Activated CD4-positive, alpha-beta T cell treated with anti-CD3 and anti-CD28 coated beads, Interleukin-2, amount 50 U/mL, for 4 hours (primary cell): ENCODE data around the gene DOCK11.
"Not testable (repeated sequence)": the region's sequence is repeated elsewhere in the genome, so short reads cannot be mapped to it uniquely, and the experiment has no call there.

ENCODE experiments used
- DNase-seq, 2 experiments: peaks; one replicate each; pipeline ENCODE4 v3.0.0-alpha.2; 2020

Gene DOCK11

DNA sequence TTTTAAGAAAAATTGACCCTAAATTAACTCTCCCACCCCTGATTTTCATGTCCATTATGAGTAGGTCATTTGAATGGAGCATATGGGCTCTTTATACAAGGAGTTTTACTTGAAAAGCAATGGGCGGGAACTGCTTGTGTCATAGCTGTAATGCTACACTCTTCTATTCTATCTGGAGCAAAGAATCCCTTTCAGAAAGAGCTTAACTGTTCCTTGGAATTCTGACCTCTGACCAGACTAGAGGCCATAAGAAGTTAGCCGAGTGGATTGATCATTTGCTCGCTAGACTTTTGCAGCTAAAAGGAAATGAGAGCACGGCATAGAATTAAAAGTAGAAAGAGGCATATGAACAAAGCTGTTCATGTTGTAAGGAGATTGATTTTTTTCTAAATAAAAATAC lies 79.1 kb downstream of the DOCK11 start:
- no peak for DNase-seq

- no peak for DNase-seq
Observed at GRCh38 chrX:118577041-118577440, 81.4 kb downstream of the DOCK11 start.

DNA sequence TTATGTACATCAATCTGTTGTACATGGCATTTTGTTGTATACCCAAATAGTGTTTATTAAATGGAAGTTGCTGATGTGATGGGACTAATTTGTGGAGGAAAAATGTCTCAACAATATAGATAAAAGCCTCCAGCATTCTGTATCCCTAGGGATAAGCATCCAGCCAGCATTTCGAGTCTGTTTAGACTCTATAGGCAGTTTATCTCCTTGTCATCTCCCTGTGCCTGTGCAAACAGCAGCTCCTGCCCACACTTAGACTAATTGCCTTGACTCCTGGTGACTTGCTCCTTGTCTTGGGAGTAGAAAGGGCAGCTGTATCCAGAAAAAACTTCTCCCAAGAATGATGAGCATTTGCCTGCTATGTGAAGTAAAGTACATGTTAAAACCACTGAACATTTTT lies 83.8 kb downstream of the DOCK11 start:
- DNase-seq, result no peak

DNA sequence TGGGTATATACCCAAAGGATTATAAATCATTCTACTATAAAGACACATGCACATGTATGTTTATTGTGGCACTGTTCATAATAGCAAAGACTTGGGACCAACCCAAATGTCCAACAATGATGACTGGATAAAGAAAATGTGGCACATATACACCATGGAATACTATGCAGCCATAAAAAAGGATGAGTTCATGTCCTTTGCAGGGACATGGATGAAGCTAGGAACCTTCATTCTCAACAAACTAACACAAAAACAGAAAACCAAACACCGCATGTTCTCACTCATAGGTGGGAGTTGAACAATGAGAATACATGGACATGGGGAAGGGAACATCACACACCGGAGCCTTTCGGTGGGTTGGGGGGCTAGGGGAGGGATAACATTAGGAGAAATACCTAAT lies 87.3 kb downstream of the DOCK11 start:
- DNase-seq, result not testable (repeated sequence)

DNA sequence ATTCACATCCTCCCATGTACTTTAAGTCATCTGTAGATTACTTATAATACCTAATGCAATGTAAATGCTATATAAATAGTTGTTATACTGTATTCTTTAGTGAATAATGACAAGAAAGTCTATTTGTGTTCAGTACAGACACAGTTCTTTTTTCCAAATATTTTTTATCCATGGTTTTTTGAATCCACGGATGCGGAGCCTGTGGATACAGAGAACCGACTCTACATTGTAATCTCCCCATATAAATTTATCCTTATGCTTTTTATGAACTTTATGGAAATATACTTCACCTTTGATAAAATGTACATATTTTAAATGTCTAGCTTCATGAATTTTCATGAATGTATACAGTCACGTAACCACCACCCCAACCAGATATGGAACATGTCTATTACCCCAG lies 88.2 kb downstream of the DOCK11 start:
- no peak for DNase-seq

GRCh38 chrX:118585296-118585695 lies 89.7 kb downstream of the DOCK11 start:
- DNase-seq, result no peak

DNA sequence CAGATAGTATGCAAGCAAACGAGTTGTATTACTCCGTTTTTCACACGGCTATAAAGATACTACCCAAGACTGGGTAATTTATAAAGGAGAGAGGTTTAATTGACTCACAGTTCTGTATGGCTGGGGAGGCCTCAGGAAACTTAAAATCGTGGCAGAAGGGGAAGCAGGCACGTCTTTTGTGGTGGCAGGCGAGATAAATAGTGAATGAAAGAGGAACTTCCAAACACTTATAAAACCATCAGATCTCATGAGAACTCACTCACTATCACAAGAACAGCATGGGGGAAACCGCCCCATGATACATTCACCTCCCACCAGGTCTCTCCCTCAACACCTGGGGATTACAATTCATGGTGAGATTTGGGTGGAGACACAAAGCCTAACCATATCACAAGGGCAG lies 90.6 kb downstream of the DOCK11 start:
- not testable (repeated sequence) for DNase-seq

GRCh38 chrX:118588715-118589114 lies 93.1 kb downstream of the DOCK11 start:
- DNase-seq, result no peak

GRCh38 chrX:118589227-118589626 lies 93.6 kb downstream of the DOCK11 start:
- DNase-seq, result no peak

DNA sequence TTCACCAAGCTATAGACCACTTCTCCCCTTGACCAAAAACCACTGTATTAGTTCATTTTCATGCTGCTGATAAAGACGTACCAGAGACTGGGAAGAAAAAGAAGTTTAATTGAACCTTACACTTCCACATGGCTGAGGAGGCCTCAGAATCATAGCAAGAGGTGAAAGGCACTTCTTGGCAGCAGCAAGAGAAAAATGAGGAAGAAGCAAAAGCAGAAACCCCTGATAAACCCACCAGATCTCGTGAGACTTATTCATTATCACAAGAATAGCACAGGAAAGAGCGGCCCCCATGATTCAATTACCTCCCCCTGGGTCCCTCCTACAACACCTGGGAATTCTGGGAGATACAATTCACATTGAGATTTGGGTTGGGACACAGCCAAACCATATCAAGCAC lies 97.8 kb downstream of the DOCK11 start:
- no peak for DNase-seq

DNA sequence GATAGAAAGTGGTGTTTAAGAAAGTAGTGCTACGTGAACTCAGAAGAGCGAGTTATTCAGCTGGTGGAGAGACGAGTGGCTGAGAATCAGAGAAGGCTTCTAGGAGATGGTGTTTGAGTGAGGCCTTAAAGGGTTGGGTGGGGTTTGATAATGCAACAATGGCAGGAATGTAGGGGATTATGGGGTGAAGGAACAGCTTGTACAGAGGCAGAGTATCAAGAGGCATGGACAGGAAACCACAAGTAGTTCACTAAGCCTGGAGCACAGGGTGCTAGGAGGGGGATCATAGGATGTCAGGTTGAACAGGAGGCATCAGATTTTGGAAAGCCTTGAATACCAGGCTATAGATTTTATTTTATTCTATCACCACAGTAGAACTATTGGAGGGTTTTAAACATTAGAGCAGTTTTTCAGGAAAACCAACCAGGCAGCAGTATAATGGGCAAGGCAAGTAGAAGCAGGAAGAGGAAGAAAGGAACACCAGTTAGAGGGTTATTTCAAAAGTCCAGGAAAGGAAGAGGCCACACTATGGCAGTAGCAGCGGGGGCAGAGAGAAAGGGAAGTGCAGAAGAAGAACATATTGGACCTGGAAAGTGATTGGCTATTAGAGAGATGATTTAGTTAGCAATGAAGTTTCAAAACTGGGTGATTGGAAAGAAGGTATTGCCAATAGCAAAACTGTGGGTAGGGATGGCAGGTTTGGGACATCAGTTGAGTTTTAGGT lies 99.2 kb downstream of the DOCK11 start:
- no peak for DNase-seq

DNA sequence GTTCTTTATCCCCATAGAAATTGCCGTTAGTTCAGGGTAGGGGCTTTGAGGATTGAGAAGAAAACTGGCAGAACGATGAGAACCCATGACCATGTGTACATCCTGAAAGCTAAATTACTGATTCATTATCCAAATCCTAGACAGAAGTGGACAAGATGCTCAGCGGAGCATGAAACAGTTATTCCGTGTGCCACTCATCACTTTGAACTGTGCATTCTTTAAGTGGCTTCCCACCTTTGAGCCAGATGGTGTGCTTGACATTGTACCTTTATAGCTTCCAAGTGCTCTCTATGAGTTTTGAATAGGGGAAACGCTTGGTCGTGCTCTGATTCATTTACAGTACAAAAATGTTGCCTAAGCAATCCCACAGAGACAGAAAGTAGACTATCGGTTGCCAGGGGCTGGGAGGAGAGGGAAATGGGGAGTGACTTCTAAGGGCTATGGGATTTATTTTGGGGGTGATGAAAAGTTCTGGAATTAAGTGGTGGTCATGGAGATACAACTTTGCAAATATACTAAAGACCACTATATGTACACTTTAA lies 100.0 kb downstream of the DOCK11 start:
- DNase-seq, result no peak

DNA sequence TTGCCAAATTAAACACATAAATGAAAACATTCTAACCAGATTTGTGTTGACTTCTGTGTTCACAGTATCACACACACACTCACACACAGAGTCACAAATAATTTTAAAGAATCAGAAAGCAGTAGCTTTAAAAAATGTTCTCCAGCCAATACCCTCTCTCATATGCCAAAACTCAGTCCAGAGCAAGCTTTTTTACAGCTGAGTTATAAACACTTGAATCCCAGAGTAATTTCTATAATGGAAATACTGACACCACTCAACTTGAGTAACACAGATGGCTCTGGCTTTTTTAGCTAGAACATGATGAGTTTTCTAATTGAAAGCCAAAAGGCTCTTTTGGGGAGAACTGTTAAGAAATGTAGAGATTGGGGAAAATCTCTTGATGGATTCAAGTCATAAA lies 100.8 kb downstream of the DOCK11 start:
- no peak for DNase-seq

DNA sequence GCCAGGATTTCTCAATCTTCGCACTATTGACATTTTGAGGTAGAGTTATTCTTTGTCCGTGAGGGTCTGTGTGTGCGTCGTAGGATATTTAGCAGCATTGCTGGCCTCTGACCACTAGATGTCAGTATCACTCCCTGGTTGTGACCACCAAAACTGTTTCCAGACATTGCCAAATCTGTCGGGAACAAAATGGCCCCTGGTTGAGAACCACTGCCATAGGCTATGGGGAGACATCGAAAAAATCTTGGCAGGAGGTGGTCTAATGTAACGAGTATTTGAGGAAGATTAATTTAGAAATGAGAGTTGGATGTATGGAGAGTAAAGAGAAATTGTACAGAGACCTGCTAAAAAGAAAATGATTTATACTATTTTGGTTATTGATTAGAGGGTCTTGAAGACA lies 108.4 kb downstream of the DOCK11 start:
- peak; percentile 1 to 3 for DNase-seq

- DNase-seq, result no peak
Observed at GRCh38 chrX:118612290-118612689, 116.7 kb downstream of the DOCK11 start.

DNA sequence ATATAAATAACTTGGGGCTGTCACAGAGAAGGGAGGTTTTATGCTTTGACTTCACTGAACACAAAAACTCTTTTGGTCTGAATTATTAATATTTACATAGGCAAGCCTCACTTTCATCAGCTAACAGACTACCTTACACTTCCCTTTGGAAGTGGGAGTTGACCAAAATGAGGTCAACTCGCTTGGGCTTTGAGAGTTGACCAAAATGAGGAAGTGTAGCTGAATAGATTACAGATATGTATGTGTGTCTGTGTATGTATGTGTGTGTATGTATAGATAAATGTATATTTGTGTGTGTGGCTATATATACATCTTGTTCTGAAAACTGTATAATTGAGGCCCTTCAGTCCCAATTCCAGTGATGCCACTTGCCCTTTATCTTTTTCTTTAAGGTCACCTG lies 118.5 kb downstream of the DOCK11 start:
- no peak for DNase-seq

DNA sequence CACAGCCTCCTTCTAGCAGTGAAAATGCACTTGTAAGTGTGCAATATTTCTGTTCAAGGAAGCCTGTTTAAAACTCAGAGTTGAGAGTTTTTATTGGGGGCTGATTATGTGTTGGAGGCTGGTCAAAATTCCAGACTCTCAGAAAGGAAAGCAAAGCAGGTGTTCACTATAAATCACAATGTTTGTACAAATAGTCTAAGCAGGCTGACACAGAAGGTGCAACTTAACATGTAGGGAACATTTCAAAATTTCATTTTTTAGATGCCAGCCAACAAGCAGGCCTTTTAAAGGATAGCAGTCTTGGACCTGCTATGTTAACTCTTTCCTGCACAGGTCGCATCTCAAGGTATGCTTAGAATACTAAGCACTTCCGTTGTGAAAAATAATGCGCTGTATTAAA lies 119.5 kb downstream of the DOCK11 start:
- no peak for DNase-seq

DNA sequence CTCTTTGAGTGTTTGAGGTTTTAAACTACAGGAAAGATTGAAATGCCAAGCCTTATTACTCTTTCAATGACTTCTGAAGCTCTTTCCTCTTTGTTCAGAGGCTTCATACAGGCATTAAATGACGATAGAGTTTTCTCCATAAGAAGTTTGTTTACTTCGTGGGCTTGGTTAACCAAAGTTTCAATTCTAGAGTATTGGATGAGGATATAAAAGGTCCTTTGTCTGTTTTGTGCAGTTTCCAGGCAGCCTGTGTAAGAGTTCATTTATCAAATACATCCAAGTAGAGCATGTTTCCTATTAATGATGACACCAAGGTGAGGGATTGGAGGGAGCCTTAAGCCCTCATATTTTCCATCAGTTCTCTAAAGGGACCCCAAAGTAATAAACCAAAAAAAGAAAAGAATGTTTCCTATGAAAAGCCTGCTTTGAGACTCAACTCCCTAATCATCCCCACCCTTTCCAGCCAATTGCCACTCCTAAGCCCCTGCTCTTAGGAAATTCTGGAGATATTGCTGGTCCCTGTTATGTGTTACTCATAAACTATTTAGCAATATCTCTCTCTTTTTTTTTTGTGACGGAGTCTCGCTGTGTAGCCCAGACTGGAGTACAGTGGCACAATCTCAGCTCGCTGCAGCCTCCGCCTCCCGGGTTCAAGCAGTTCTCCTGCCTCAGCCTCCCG lies 125.6 kb downstream of the DOCK11 start:
- no peak for DNase-seq

- DNase-seq, result no peak
Observed at GRCh38 chrX:118623062-118623461, 127.4 kb downstream of the DOCK11 start.

DNA sequence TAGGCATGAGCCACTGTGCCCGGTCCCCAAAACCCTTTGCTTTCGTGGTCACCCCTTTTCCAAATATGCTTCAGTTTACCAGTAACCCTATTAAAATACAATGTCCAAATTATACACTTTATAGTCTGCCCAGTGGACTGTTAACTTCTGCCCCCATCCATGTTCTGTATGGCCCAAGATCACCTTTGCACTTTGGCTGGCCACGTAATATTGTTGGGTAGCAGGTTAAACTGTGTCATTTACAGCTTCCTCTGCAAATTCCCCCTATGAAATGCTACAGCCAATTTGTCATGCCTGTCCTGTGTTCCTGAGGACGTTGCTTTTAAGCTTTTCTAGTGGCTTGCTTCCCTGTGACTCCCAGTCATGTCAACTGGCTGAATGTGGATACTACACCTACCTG lies 130.7 kb downstream of the DOCK11 start:
- DNase-seq, result no peak

DNA sequence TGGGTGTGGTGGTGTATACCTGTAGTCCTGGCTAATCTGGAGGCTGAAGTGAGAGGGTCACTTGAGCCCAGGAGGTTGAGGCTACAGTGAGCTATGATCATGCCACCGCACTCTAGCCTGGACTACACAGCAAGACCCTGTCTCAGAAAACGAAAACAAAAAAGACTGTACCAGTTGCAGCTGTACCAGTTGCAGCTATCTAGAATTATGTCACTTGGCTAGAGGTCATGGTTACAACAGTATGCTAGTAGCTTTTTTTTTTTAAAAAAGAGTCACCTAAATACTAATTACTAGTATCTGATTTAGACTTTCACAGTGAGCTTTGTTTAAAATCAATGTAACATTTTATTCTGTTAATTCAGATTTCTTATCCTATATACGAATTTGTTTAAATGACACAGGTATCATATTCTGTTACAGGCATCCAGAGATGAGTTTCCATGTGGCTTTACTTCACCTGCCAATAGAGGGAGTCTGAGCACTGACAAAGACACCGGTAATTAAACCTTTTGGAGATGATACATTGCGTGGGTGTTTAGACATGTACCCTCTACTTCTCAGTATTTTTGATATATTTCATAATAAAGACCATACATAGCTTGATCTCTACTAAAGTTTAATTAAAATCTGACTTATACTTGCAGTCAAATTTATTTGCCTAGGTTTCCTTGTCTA lies 131.6 kb downstream of the DOCK11 start:
- no peak for DNase-seq

DNA sequence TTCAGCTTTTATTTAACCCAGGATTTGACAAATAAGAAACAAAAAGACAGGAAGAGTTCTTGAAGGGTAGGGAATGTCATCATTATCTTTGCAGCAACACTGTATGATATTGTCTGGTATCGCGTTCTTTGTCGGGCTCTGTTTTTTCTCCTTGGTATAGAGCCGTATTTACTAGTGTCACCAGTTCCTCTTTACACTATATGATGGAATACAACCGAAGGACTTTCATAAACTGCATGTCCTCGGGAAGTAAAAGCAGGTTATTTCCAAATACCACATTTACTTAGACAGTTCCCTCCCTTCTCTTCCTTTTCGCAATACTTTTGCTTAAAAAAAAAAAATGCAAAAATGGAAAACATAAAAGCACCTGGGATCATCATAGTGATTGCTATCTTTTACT lies 135.2 kb downstream of the DOCK11 start:
- DNase-seq, result no peak

DNA sequence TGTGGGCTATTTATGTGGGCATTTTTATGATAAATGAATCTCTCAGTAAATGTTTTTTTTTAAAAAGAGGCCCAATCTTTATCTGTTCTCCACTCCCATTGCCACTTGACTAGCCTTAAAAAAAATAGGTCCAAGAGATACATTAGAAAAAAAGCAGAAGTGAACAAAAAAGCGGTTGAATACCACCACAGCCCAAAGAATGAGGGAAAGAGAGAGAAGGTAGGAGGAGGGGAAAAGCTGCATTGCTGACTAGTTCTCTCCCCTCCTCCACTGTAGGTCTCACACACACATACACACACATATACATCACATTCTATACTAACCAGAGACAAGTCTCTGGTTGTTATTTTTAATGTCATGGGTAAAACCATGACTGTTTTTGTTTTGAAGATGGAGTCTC lies 136.0 kb downstream of the DOCK11 start:
- no peak for DNase-seq

- DNase-seq, result no peak
Observed at GRCh38 chrX:118632862-118633261, 137.2 kb downstream of the DOCK11 start.
